PC-3 (cell line): Measurements from ENCODE around the gene LONP1. TPM values are rescaled to one million over a fixed set of nuclear protein-coding genes. Genes with fewer than 3 reads are reported as not detected.

Source experiments
- ATAC-seq: fragments of 200-7000 bp; cut with Tn5 transposase; 2 replicates; pipeline ENCODE4 v1.9.1; 2020; ENCODE audit warnings: mild to moderate bottlenecking, moderate library complexity
- BruUV-seq: library from RNA; stranded (reverse); fragments of 400-500 nt; replicated peaks from 2 replicates; lab custom pipeline; 2021; lab: Mats Ljungman, UMichigan
- CTCF ChIA-PET: fragments of 300-600 bp; sonication (Branson Sonifier 250); formaldehyde crosslinking; loops from one replicate; lab custom pipeline; 2022; ENCODE audit warnings: antibody characterized with exemption; lab: Charles Lee
- POLR2A ChIA-PET: fragments of 300-600 bp; sonication (Branson Sonifier 250); formaldehyde crosslinking; loops from one replicate; lab custom pipeline; 2022; ENCODE audit warnings: antibody characterized with exemption; ENCODE audit not compliant: unreplicated experiment; lab: Charles Lee
- DNase-seq: peaks from one replicate; pipeline ENCODE4 v3.0.0-alpha.2; 2015
- H2AFZ ChIP-seq: fragments of 300-600 bp; sonication (generic); 2 replicates; pipeline ENCODE4 v1.6.0; 2016; ENCODE audit warnings: antibody characterized with exemption, low read length
- H3F3A ChIP-seq: fragments of 300-600 bp; sonication (generic); one replicate; pipeline ENCODE4 v1.6.0; 2017; ENCODE audit warnings: antibody characterized with exemption, low read length, control low read depth, mild to moderate bottlenecking; ENCODE audit not compliant: unreplicated experiment
- H3K27ac ChIP-seq: fragments of 300-600 bp; sonication (generic); 2 replicates; pipeline ENCODE4 v1.5.1; 2016; ENCODE audit warnings: mild to moderate bottlenecking, low read length
- H3K27me3 ChIP-seq: fragments of 300-600 bp; sonication (generic); 2 replicates; pipeline ENCODE4 v1.6.1; 2016; ENCODE audit warnings: low read length, mixed read lengths
- H3K36me3 ChIP-seq: fragments of 300-600 bp; sonication (generic); 2 replicates; pipeline ENCODE4 v1.6.1; 2016; ENCODE audit warnings: low read depth, mixed run types, low read length, mixed read lengths
- H3K4me1 ChIP-seq: fragments of 300-600 bp; sonication (generic); 2 replicates; pipeline ENCODE4 v1.5.1; 2016; ENCODE audit warnings: low read length; ENCODE audit not compliant: insufficient read depth
- H3K4me2 ChIP-seq: fragments of 300-600 bp; sonication (generic); 2 replicates; pipeline ENCODE4 v1.6.0; 2016; ENCODE audit warnings: low read length
- H3K4me3 ChIP-seq: fragments of 300-600 bp; sonication (generic); 2 replicates; pipeline ENCODE4 v1.5.1; 2016; ENCODE audit warnings: mild to moderate bottlenecking, low read length, mixed read lengths
- H3K79me2 ChIP-seq: fragments of 300-600 bp; sonication (generic); 2 replicates; pipeline ENCODE4 v1.6.1; 2017; ENCODE audit warnings: low read length, mixed read lengths
- H3K9ac ChIP-seq: fragments of 300-600 bp; sonication (generic); 2 replicates; pipeline ENCODE4 v1.6.0; 2016; ENCODE audit warnings: mild to moderate bottlenecking, low read length
- H3K9me2 ChIP-seq: fragments of 300-600 bp; sonication (generic); replicated peaks from 2 replicates; pipeline ENCODE4 v1.6.1; 2016; ENCODE audit warnings: mixed run types, low read length, mixed read lengths
- H3K9me3 ChIP-seq: fragments of 300-600 bp; sonication (generic); 2 replicates; pipeline ENCODE4 v1.6.1; 2016; ENCODE audit warnings: low read length, mixed read lengths
- H4K20me1 ChIP-seq: fragments of 300-600 bp; sonication (generic); 2 replicates; pipeline ENCODE4 v1.6.1; 2016; ENCODE audit warnings: low read length, mixed read lengths
- CTCF ChIP-seq: fragments of 300-600 bp; sonication (generic); conservative IDR thresholded peaks from 2 replicates; pipeline ENCODE4 v1.5.1; 2017; ENCODE audit warnings: antibody characterized with exemption, low read depth, mild to moderate bottlenecking, low read length
- EZH2 ChIP-seq: fragments of 300-600 bp; sonication (generic); IDR thresholded peaks from one replicate; pipeline ENCODE4 v1.6.1; 2017; ENCODE audit warnings: antibody characterized with exemption, mild to moderate bottlenecking, low read length; ENCODE audit not compliant: unreplicated experiment
- EZH2phosphoT487 ChIP-seq: fragments of 300-600 bp; sonication (generic); IDR thresholded peaks from 2 replicates; pipeline ENCODE4 v1.6.1; 2018; ENCODE audit warnings: mild to moderate bottlenecking, antibody characterized with exemption, low read length, borderline replicate concordance
- intact Hi-C: fragments of 100-400 bp; cut with micrococcal nuclease; formaldehyde crosslinking; loops from 2 replicates; pipeline ENCODE4 v1.9.0; 2023
- total RNA-seq: library from RNA; depleted of rRNA; stranded (reverse); fragments of >200 nt; gene quantifications from 2 replicates; pipeline ENCODE4 v1.2.3, GENCODE V29; 2014

LONP1 gene
- total RNA-seq, 1 experiment from 2014 or later, result 217 TPM

DNA sequence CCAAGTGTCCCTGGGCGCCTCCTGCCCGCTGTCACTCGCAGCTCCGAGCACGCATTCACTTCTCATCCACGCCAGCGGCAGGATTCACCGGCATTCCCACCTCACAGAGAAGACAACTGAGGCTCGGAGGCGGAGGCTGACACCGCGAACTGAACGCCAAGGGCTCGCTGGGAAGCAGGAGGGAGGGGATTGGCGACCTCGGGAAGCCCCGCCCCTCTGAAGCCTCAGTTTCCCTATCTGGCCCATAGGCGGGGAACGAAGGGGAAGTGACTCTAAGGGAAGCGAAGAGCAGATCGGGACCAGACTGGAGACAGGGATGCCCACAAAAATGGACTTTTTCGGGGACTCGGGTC is 39.9 kb downstream of the LONP1 start:
- H3F3A ChIP-seq, result no peaks in the 10 kb centered on the region
- TSS peak; percentile 75 for BruUV-seq
- intact Hi-C loops, result loop anchor here (10.0 kb wide), 2 partner anchors 115 to 1855 kb away; partner anchors contain the start of genes DUS3L and PNPLA6

DNA sequence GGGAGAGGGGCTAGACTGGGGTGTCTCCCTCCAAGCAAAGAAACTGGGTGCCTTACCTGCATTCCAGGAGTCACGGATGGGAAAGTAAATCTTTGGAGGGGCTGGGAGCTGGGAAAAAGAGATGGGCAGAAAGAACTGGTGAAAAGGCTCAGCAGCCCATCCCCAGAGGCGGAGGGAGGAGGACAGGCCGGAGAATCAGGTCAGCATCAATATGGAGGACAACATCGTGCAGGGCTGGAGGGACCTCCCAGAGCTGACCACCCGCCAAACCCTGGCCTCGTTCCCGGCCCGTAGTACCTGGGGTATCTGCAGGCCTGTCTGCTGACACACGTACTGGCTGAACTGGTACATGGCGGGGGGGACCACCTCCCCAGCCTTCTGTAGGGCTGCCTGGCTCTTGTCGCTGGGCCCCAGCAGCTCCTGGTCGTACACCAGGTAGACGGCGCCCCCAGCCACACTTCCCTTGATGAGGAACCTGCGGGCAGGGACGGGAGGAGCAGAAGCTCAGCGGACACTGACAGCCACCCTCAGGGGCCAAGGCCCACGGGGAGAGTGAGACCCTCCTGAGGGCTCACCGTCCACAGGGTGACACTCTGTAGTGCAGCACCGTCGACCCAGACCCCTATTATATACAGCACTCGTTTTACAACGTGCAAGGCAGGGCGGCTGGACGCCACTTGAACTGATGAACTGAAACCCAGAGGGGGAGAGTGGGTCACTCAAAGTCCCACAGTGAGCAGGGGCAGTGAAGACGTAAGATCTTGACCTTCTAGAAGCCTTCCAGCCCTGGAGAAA is 40.5 kb downstream of the LONP1 start:
- H3K27ac ChIP-seq, result peak overlapping the region; percentile 32
- intact Hi-C loops, result loop anchor here (10.0 kb wide), 2 partner anchors 115 to 1855 kb away; partner anchors contain the start of genes DUS3L and PNPLA6
- peak overlapping the region; percentile 74 for H2AFZ ChIP-seq
- H3K4me1 ChIP-seq, result peaks cover 8% of the 10 kb centered on the region; the same call in 1 of the 2 replicates
- BruUV-seq, result no TSS peak
- no peak for DNase-seq
- ATAC-seq, result no peak
- no peak for TF ChIP-seq EZH2phosphoT487
- no peak for TF ChIP-seq CTCF
- TF ChIP-seq EZH2, result no peak
- H3K4me3 ChIP-seq, result peak overlapping the region; percentile 79
- no peaks in the 10 kb centered on the region for H3K27me3 ChIP-seq
- CTCF ChIA-PET, result no interaction called here
- POLR2A ChIA-PET, result no interaction called here
- H3K4me2 ChIP-seq, result peak overlapping the region; percentile 92
- no peaks in the 10 kb centered on the region for H3K9me3 ChIP-seq
- peak overlapping the region; percentile 88 for H3K9ac ChIP-seq
- H3F3A ChIP-seq, result no peaks in the 10 kb centered on the region
- no peaks in the 10 kb centered on the region for H3K9me2 ChIP-seq
- H3K79me2 ChIP-seq, result peaks cover 13% of the 10 kb centered on the region
- no peaks in the 10 kb centered on the region for H4K20me1 ChIP-seq
- H3K36me3 ChIP-seq, result no peaks in the 10 kb centered on the region

More for the DNA sequence above, 39.9 kb downstream of the LONP1 start:
- POLR2A ChIA-PET, result no interaction called here
- H3K9ac ChIP-seq, result peak overlapping the region; percentile 88
- peak overlapping the region; percentile 74 for H2AFZ ChIP-seq
- H3K9me3 ChIP-seq, result no peaks in the 10 kb centered on the region
- DNase-seq (no peak), ATAC-seq (peak; percentile 9)
- no peaks in the 10 kb centered on the region for H3K27me3 ChIP-seq
- no peaks in the 10 kb centered on the region for H3K9me2 ChIP-seq
- peaks cover 8% of the 10 kb centered on the region; the same call in 1 of the 2 replicates for H3K4me1 ChIP-seq
- H3K27ac ChIP-seq, result peak overlapping the region; percentile 32
- TF ChIP-seq EZH2, result no peak
- no peak for TF ChIP-seq CTCF
- TF ChIP-seq EZH2phosphoT487, result no peak
- H3K4me3 ChIP-seq, result peak overlapping the region; percentile 79
- CTCF ChIA-PET, result no interaction called here
- no peaks in the 10 kb centered on the region for H4K20me1 ChIP-seq
- H3K4me2 ChIP-seq, result peak overlapping the region; percentile 92
- H3K36me3 ChIP-seq, result no peaks in the 10 kb centered on the region
- peaks cover 13% of the 10 kb centered on the region for H3K79me2 ChIP-seq

DNA sequence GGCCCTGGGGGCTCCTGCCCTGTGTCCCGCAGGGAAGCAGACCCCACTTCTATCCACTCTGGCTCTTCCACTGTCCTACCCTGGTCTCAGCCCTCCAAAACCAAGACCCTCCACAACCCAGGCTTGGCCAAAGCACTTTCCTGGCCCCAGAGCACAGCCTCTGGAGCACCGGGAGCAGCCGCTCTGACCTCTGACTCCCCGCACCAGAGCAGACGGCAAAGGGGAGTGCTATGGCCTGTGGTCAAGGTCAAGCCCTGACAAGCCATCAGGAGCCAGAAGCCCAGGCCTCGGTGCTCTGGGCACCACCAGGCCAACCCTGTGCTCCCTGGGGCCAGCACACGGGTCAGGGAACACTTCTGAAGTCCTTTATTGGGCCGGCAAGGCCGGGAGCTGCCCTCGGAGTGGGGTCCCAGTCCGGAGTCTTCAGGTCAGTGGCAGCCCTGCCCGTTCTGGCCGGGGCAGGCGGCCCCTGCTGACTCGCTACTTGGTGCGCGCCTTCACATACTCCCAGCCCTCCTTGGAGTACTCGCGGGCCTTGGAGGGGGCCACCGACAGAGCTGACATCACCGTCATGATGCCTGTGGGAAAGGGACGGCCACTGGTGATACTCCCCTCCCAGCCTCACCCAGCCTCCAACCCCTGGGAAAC is 41.8 kb downstream of the LONP1 start:
- CTCF ChIA-PET, result no interaction called here
- Histone ChIP-seq H3K27ac (no peak overlapping the region), H3K9me3 (no peaks in the 10 kb centered on the region), H3F3A (no peaks in the 10 kb centered on the region), H3K27me3 (no peaks in the 10 kb centered on the region), H3K9me2 (no peaks in the 10 kb centered on the region), H2AFZ (no peak overlapping the region), H3K79me2 (peaks cover 13% of the 10 kb centered on the region), H3K4me1 (peaks cover 8% of the 10 kb centered on the region; the same call in 1 of the 2 replicates), H3K4me2 (no peak overlapping the region), H4K20me1 (no peaks in the 10 kb centered on the region), H3K36me3 (no peaks in the 10 kb centered on the region), H3K9ac (no peak overlapping the region), H3K4me3 (no peak overlapping the region)
- TF ChIP-seq EZH2phosphoT487 (no peak), CTCF (no peak), EZH2 (no peak)
- POLR2A ChIA-PET, result no interaction called here
- ATAC-seq, result no peak
- no TSS peak for BruUV-seq
- intact Hi-C loops, result no loop called here
- DNase-seq, result no peak
